HepG2 (cell line): ENCODE measurements around the gene KRTAP5-10. TPM values are rescaled to one million over a fixed set of nuclear protein-coding genes. Genes with fewer than 3 reads are reported as not detected.
"Not testable (repeated sequence)": the region's sequence is repeated elsewhere in the genome, so short reads cannot be mapped to it uniquely, and the experiment has no call there.

Experiments
- ATAC-seq: fragments of 200-7000 bp; cut with Tn5 transposase; 3 replicates; pipeline ENCODE4 v1.9.1; 2020; ENCODE audit warnings: mild to moderate bottlenecking, moderate library complexity
- BruUV-seq: library from RNA; stranded (reverse); fragments of 400-500 nt; replicated peaks from 2 replicates; lab custom pipeline; 2021; lab: Mats Ljungman, UMichigan
- CTCF ChIA-PET: fragments of 300-600 bp; formaldehyde crosslinking; extraction: SDS; loops from one replicate; lab custom pipeline; 2021; ENCODE audit warnings: low total read pairs, inconsistent platforms, low intra/inter-chr PET ratio; lab: Yijun Ruan, JAX
- POLR2A ChIA-PET: fragments of 350-600 bp; sonication (Branson Sonifier 250); formaldehyde crosslinking; loops from one replicate; lab custom pipeline; 2020; ENCODE audit warnings: antibody characterized with exemption, inconsistent platforms; lab: Yijun Ruan, JAX
- DNase-seq: peaks from one replicate; pipeline ENCODE4 v3.0.0-alpha.2; 2015; ENCODE audit warnings: low spot score
- FAIRE-seq: peaks from 3 replicates; lab custom pipeline; 2011; peaks lifted over from hg19 to GRCh38; lab: Jason Lieb, UNC
- H2AFZ ChIP-seq: one replicate; pipeline ENCODE4 v1.6.1; 2011; ENCODE audit warnings: low read length, inconsistent platforms
- H3K27ac ChIP-seq: fragments of 300-600 bp; 3 replicates; pipeline ENCODE4 v1.8.0; 2011; ENCODE audit warnings: mixed run types, mild to moderate bottlenecking, mixed read lengths, low read length, inconsistent platforms; ENCODE audit not compliant: insufficient read depth; ENCODE audit errors: extremely low read length
- H3K27me3 ChIP-seq, 2 experiments: fragments of 200-600 bp in 1 of 2; 2 replicates in 1 of 2; 3 replicates in 1 of 2; pipeline versions ENCODE4 v1.6.0 to v1.8.0; 2011; ENCODE audit warnings: low read length in 2 of 2, mild to moderate bottlenecking in 2 of 2, moderate library complexity in 2 of 2, inconsistent platforms in 1 of 2; ENCODE audit not compliant: insufficient read depth in 2 of 2, control insufficient read depth in 1 of 2
- H3K36me3 ChIP-seq, 2 experiments: fragments of 200-600 bp in 1 of 2; replicated peaks in 1 of 2; 2 replicates in 1 of 2; 3 replicates in 1 of 2; pipeline versions ENCODE4 v1.5.1 to v1.8.0; 2011; ENCODE audit warnings: low read length in 2 of 2, inconsistent platforms in 1 of 2; ENCODE audit not compliant: insufficient read depth in 2 of 2, control insufficient read depth in 1 of 2
- H3K4me1 ChIP-seq: 2 replicates; pipeline ENCODE4 v1.5.1; 2012; ENCODE audit warnings: low read length, inconsistent platforms; ENCODE audit not compliant: insufficient read depth
- H3K4me2 ChIP-seq: 2 replicates; pipeline ENCODE4 v1.6.0; 2011; ENCODE audit warnings: low read depth, low read length, inconsistent platforms
- H3K4me3 ChIP-seq, 3 experiments: fragments of 200-600 bp in 1 of 3; sonication (generic), shearing (Covaris generic) in 1 of 3; replicated peaks in 1 of 3; 2 replicates each; pipeline ENCODE4 v1.5.1; 2011 to 2016; ENCODE audit warnings: low read length in 3 of 3, inconsistent platforms in 2 of 3, low read depth in 2 of 3, mild to moderate bottlenecking in 2 of 3, control low read depth in 1 of 3, mixed read lengths in 1 of 3; ENCODE audit not compliant: insufficient read depth in 1 of 3
- H3K79me2 ChIP-seq: one replicate; pipeline ENCODE4 v1.6.1; 2011; ENCODE audit warnings: low read length, inconsistent platforms; ENCODE audit not compliant: insufficient read depth
- H3K9ac ChIP-seq: 2 replicates; pipeline ENCODE4 v1.6.0; 2011; ENCODE audit warnings: mild to moderate bottlenecking, low read depth, low read length, inconsistent platforms; ENCODE audit not compliant: insufficient read depth
- H3K9me3 ChIP-seq: 2 replicates; pipeline ENCODE4 v1.5.1; 2012; ENCODE audit warnings: mild to moderate bottlenecking, low read length
- H4K20me1 ChIP-seq: 2 replicates; pipeline ENCODE4 v1.6.0; 2011; ENCODE audit warnings: inconsistent platforms, mild to moderate bottlenecking, low read length, moderate library complexity; ENCODE audit not compliant: insufficient read depth
- HNF4A ChIP-seq: sonication (generic); formaldehyde crosslinking; IDR thresholded peaks from 2 replicates; pipeline ENCODE4 v1.4.0; 2020; ENCODE audit warnings: missing genetic modification reagents
- KDM6A ChIP-seq: IDR thresholded peaks from 2 replicates; pipeline ENCODE4 v1.6.1; 2016; ENCODE audit warnings: low read depth
- PAXIP1 ChIP-seq: sonication (generic); formaldehyde crosslinking; conservative IDR thresholded peaks from 2 replicates; pipeline ENCODE4 v1.4.0; 2020; ENCODE audit warnings: mild to moderate bottlenecking, missing genetic modification reagents, moderate library complexity
- YY1 ChIP-seq: IDR thresholded peaks from 2 replicates; pipeline ENCODE4 v1.6.1; 2011; ENCODE audit warnings: low read length, low read depth, moderate library complexity, mild to moderate bottlenecking; ENCODE audit not compliant: insufficient read depth, insufficient replicate concordance
- ZFX ChIP-seq: sonication (generic); formaldehyde crosslinking; IDR thresholded peaks from 2 replicates; pipeline ENCODE4 v1.4.0; 2020; ENCODE audit warnings: mild to moderate bottlenecking, low read depth, missing genetic modification reagents, moderate library complexity
- ZFY ChIP-seq: sonication (generic); formaldehyde crosslinking; IDR thresholded peaks from 2 replicates; pipeline ENCODE4 v1.4.0; 2020; ENCODE audit warnings: missing genetic modification reagents
- ZGPAT ChIP-seq: IDR thresholded peaks from 2 replicates; pipeline ENCODE4 v1.6.1; 2016; ENCODE audit warnings: mild to moderate bottlenecking
- ZNF644 ChIP-seq: IDR thresholded peaks from 2 replicates; pipeline ENCODE4 v1.6.1; 2016; ENCODE audit warnings: low read depth
- WGBS: methylation state at CpG from one replicate; pipeline ENCODE4 v1.1.6; 2017; ENCODE audit warnings: low lambda C conversion rate; 5-methylcytosine and 5-hydroxymethylcytosine counted together
- in situ Hi-C: cut with HindIII; loops from 2 replicates; pipeline ENCODE4 v1.10.0; 2017; ENCODE audit warnings: low pct_unique_long_range_greater_than_20kb; ENCODE audit not compliant: extremely low pct_ligation_motif_present
- intact Hi-C: fragments of 100-400 bp; cut with micrococcal nuclease; formaldehyde crosslinking; loops from one replicate; pipeline ENCODE4 v1.10.0; 2022; ENCODE audit not compliant: unreplicated experiment
- polyA plus RNA-seq, 8 experiments: library from polyadenylated mRNA; depleted of rRNA in 3 of 8; stranded (reverse) in 7 of 8; unstranded in 1 of 8; fragments of >200 nt; fragmentation: Illumina TruSeq in 4 of 8; extraction: Trizol in 4 of 8; gene quantifications; 2 replicates each; pipeline versions ENCODE4 v1.2.1 to v1.2.3, GENCODE V29; 2011 to 2016; ENCODE audit warnings: low read depth in 4 of 8, missing spikeins in 1 of 8, mixed read lengths in 1 of 8; ENCODE audit not compliant: insufficient read depth in 1 of 8
- total RNA-seq, 5 experiments: library from RNA; depleted of rRNA; stranded (reverse); fragments of >200 nt; fragmentation: Illumina TruSeq; extraction: Trizol; gene quantifications; 2 replicates each; pipeline ENCODE4 v1.2.3, GENCODE V29; 2016; ENCODE audit warnings: low read depth in 1 of 5

KRTAP5-10 gene
- total and polyA plus RNA-seq, 2 of the 13 experiments (the other 11 are each of a cell fraction or from before 2014, with no cell fraction given) = not detected

GRCh38 chr11:71613931-71614330, 48.6 kb downstream of the KRTAP5-10 start:
- POLR2A ChIA-PET, H4K20me1 ChIP-seq, H3K27me3 ChIP-seq, H3K9me3 ChIP-seq, in situ Hi-C loops, BruUV-seq, intact Hi-C loops, H3K36me3 ChIP-seq, H3K9ac ChIP-seq, CTCF ChIA-PET, ATAC-seq, H3K79me2 ChIP-seq, FAIRE-seq: not testable (repeated sequence)
- H3K27ac ChIP-seq = peak overlapping the region; percentile 38
- peaks cover 31% of the 10 kb centered on the region for H3K4me1 ChIP-seq
- peak overlapping the region; percentile 74 for H3K4me2 ChIP-seq
- WGBS = 33% methylated on average over 3 of the region's 7 CpGs
- DNase-seq = peak; percentile 17
- H2AFZ ChIP-seq = peak overlapping the region; percentile 63
- H3K4me3 ChIP-seq = peak overlapping the region in 1 of 3 experiments; percentile 13; a peak in 1 of 6 replicates
- TF ChIP-seq PAXIP1 (CRISPR knock-in tag) (peak; percentile 29; the same call in 1 of the 2 replicates), KDM6A (0 out of 2 replicates have a peak, but pooled peaks have one; percentile 5), ZNF644 (CRISPR knock-in tag) (peak; percentile 20; the same call in 1 of the 2 replicates), ZFX (peak; percentile 24; the same call in 1 of the 2 replicates), HNF4A (CRISPR knock-in tag) (peak; percentile 66), YY1 (peak; percentile 49), ZGPAT (CRISPR knock-in tag) (peak; percentile 27; the same call in 1 of the 2 replicates), ZFY (CRISPR knock-in tag) (peak; percentile 29; the same call in 1 of the 2 replicates)
